Uterus (tissue), 2 donors: ENCODE results near the gene TTC23.

Experiments used
- CTCF ChIP-seq, 4 experiments: fragments of 200-600 bp in 2 of 4; fragments of 450-650 bp in 2 of 4; sonication (generic) in 2 of 4; IDR thresholded peaks; one replicate each; pipeline ENCODE4 v1.5.1; 2016 to 2019; ENCODE audit warnings: antibody characterized with exemption in 4 of 4, mild to moderate bottlenecking in 2 of 4, moderate library complexity in 1 of 4
- POLR2A ChIP-seq, 2 donors: fragments of 450-650 bp; IDR thresholded peaks; one replicate each; pipeline ENCODE4 v1.6.1; 2016; ENCODE audit warnings: antibody characterized with exemption in 2 of 2, mild to moderate bottlenecking in 1 of 2, moderate library complexity in 1 of 2

DNA sequence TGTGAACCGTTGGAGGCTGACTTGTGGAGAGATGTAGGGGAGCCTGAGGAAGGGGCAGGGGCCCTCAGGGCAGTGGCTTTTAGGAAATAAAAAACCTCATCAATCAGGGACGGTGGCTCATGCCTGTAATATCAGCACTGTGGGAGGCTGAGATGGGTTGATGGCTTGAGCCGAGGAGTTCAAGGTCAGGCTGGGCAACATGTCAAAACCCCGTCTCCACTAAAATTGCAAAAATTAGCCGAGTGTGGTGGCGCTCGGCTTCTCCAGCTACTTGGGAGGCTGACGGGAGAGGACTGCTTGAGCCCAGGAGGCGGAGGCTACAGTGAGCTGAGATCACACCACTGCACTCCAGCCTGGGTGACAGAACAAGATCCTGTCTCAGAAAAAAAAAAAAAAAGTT lies 7.6 kb downstream of the TTC23 start:
- no peak for TF ChIP-seq CTCF (IDR thresholded peaks at IDR 0.05)
- no peak for TF ChIP-seq POLR2A (IDR thresholded peaks at IDR 0.05)
